H1 (cell line): ENCODE measurements around the gene ST14. TPM values are rescaled to one million over a fixed set of nuclear protein-coding genes. Genes with fewer than 3 reads are reported as not detected.

ENCODE experiments used
- CTCF ChIA-PET: fragments of 300-600 bp; sonication (Branson Sonifier 250); formaldehyde crosslinking; loops from one replicate; lab custom pipeline; 2021; ENCODE audit not compliant: partially characterized antibody; lab: Charles Lee
- POLR2A ChIA-PET: fragments of 300-600 bp; sonication (Branson Sonifier 250); formaldehyde crosslinking; loops from one replicate; lab custom pipeline; 2021; ENCODE audit warnings: inconsistent platforms; ENCODE audit not compliant: partially characterized antibody; lab: Charles Lee
- DNase-seq, 2 experiments: peaks; one replicate each; pipeline versions ENCODE4 v3.0.0 to v3.0.0-alpha.2; 2010 to 2022; ENCODE audit warnings: low spot score in 2 of 2, low read depth in 1 of 2, mixed read lengths in 1 of 2
- FAIRE-seq: peaks from 2 replicates; lab custom pipeline; 2011; peaks lifted over from hg19 to GRCh38; lab: Jason Lieb, UNC
- H2AFZ ChIP-seq: 2 replicates; pipeline ENCODE4 v1.8.1; 2012; ENCODE audit warnings: low read length, inconsistent platforms
- H2AK5ac ChIP-seq: 2 replicates; pipeline ENCODE4 v1.6.1; 2013; ENCODE audit warnings: low read depth, low read length
- H2BK120ac ChIP-seq: replicated peaks from 2 replicates; pipeline ENCODE3; 2013; ENCODE audit warnings: low read depth, low read length, inconsistent platforms
- H2BK12ac ChIP-seq: 2 replicates; pipeline ENCODE4 v1.6.1; 2013; ENCODE audit warnings: low read depth, low read length
- H2BK15ac ChIP-seq: 2 replicates; pipeline ENCODE4 v1.6.1; 2013; ENCODE audit warnings: low read length
- H2BK20ac ChIP-seq: 2 replicates; pipeline ENCODE4 v1.6.1; 2013; ENCODE audit warnings: low read length
- H2BK5ac ChIP-seq: 2 replicates; pipeline ENCODE4 v1.6.1; 2013; ENCODE audit warnings: low read depth, low read length
- H3K14ac ChIP-seq: 2 replicates; pipeline ENCODE4 v1.6.1; 2013; ENCODE audit warnings: inconsistent platforms; ENCODE audit not compliant: insufficient read length
- H3K18ac ChIP-seq: 2 replicates; pipeline ENCODE4 v1.6.1; 2013; ENCODE audit warnings: low read length; ENCODE audit errors: extremely low read depth
- H3K23ac ChIP-seq: 2 replicates; pipeline ENCODE4 v1.6.1; 2013; ENCODE audit warnings: inconsistent platforms; ENCODE audit not compliant: insufficient read length
- H3K23me2 ChIP-seq: 2 replicates; pipeline ENCODE4 v1.6.1; 2013; ENCODE audit warnings: low read depth, low read length
- H3K27ac ChIP-seq: 2 replicates; pipeline ENCODE4 v1.6.1; 2011; ENCODE audit warnings: low read depth, low read length, inconsistent platforms
- H3K27me3 ChIP-seq, 4 experiments: replicated peaks in 1 of 4; 1 replicate in 1 of 4; 2 replicates in 3 of 4; pipeline versions ENCODE4 v1.6.1 to v1.8.1; 2011 to 2013; ENCODE audit warnings: low read length in 3 of 4, mild to moderate bottlenecking in 3 of 4, inconsistent platforms in 2 of 4, mixed read lengths in 2 of 4, moderate library complexity in 1 of 4; ENCODE audit not compliant: control insufficient read depth in 3 of 4, insufficient read depth in 3 of 4; ENCODE audit errors: extremely low read depth in 1 of 4
- H3K36me3 ChIP-seq, 4 experiments: 2 replicates each; pipeline versions ENCODE4 v1.6.1 to v1.8.1; 2011 to 2013; ENCODE audit warnings: mild to moderate bottlenecking in 4 of 4, low read length in 3 of 4, moderate library complexity in 2 of 4, control low read depth in 1 of 4, inconsistent platforms in 1 of 4; ENCODE audit not compliant: insufficient read depth in 4 of 4, control insufficient read depth in 2 of 4
- H3K4ac ChIP-seq: replicated peaks from 2 replicates; pipeline ENCODE3; 2013; ENCODE audit warnings: low read length, low read depth, mixed read lengths, inconsistent platforms; ENCODE audit not compliant: insufficient read length
- H3K4me1 ChIP-seq, 4 experiments: replicated peaks in 1 of 4; 1 replicate in 1 of 4; 2 replicates in 3 of 4; pipeline versions ENCODE4 v1.6.1 to v1.8.1; 2011 to 2013; ENCODE audit warnings: low read length in 3 of 4, inconsistent platforms in 2 of 4, mixed read lengths in 1 of 4; ENCODE audit not compliant: insufficient read depth in 4 of 4, control insufficient read depth in 3 of 4
- H3K4me2 ChIP-seq, 2 experiments: 2 replicates each; pipeline versions ENCODE4 v1.6.1 to v1.8.1; 2011 to 2013; ENCODE audit warnings: low read depth in 2 of 2, low read length in 2 of 2, control low read depth in 1 of 2, inconsistent platforms in 1 of 2, mild to moderate bottlenecking in 1 of 2; ENCODE audit not compliant: insufficient read depth in 1 of 2
- H3K4me3 ChIP-seq, 4 experiments: fragments of 200-600, 300-600 bp in 1 of 4; sonication (generic), shearing (Covaris generic), sonication (Bioruptor Twin) in 1 of 4; 2 replicates each; pipeline versions ENCODE4 v1.5.1 to v1.8.1; 2011 to 2016; ENCODE audit warnings: low read length in 4 of 4, low read depth in 3 of 4, control low read depth in 2 of 4, inconsistent platforms in 2 of 4, mild to moderate bottlenecking in 2 of 4, mixed read lengths in 1 of 4, moderate library complexity in 1 of 4; ENCODE audit not compliant: insufficient read depth in 2 of 4; ENCODE audit errors: extremely low read depth in 1 of 4
- H3K56ac ChIP-seq: replicated peaks from 2 replicates; pipeline ENCODE3; 2013; ENCODE audit warnings: low read depth, mild to moderate bottlenecking, mixed read lengths, low read length, inconsistent platforms; ENCODE audit not compliant: insufficient read length
- H3K79me1 ChIP-seq: 2 replicates; pipeline ENCODE4 v1.6.1; 2013; ENCODE audit warnings: low read depth, low read length, control low read depth
- H3K79me2 ChIP-seq, 2 experiments: 2 replicates each; pipeline versions ENCODE4 v1.6.1 to v1.8.1; 2012 to 2013; ENCODE audit warnings: low read length in 2 of 2, mild to moderate bottlenecking in 2 of 2, inconsistent platforms in 1 of 2; ENCODE audit not compliant: insufficient read depth in 2 of 2, control insufficient read depth in 1 of 2
- H3K9ac ChIP-seq, 4 experiments: replicated peaks in 1 of 4; 1 replicate in 1 of 4; 2 replicates in 3 of 4; pipeline versions ENCODE4 v1.6.1 to v1.8.1; 2011 to 2013; ENCODE audit warnings: low read depth in 3 of 4, low read length in 3 of 4, control low read depth in 2 of 4, mild to moderate bottlenecking in 2 of 4, moderate library complexity in 2 of 4, inconsistent platforms in 1 of 4; ENCODE audit errors: extremely low read depth in 1 of 4
- H3K9me3 ChIP-seq, 2 experiments: 2 replicates each; pipeline versions ENCODE4 v1.6.1 to v1.8.1; 2012 to 2013; ENCODE audit warnings: mild to moderate bottlenecking in 2 of 2, moderate library complexity in 2 of 2, control low read depth in 1 of 2, inconsistent platforms in 1 of 2, low read depth in 1 of 2, low read length in 1 of 2, mixed read lengths in 1 of 2; ENCODE audit not compliant: insufficient read depth in 2 of 2
- H4K20me1 ChIP-seq, 2 experiments: replicated peaks in 1 of 2; 2 replicates each; pipeline versions ENCODE3 to v1.8.1; 2011 to 2013; ENCODE audit warnings: inconsistent platforms in 2 of 2, low read length in 2 of 2, mild to moderate bottlenecking in 1 of 2; ENCODE audit not compliant: insufficient read depth in 2 of 2, control insufficient read depth in 1 of 2
- H4K5ac ChIP-seq: 2 replicates; pipeline ENCODE4 v1.6.1; 2013; ENCODE audit warnings: low read length, low read depth, mixed read lengths, inconsistent platforms; ENCODE audit not compliant: insufficient read length
- H4K8ac ChIP-seq: 2 replicates; pipeline ENCODE4 v1.8.0; 2013; ENCODE audit warnings: mild to moderate bottlenecking, moderate library complexity, low read length, inconsistent platforms; ENCODE audit not compliant: insufficient read depth; ENCODE audit errors: extremely low read depth
- H4K91ac ChIP-seq: replicated peaks from 2 replicates; pipeline ENCODE3; 2013; ENCODE audit warnings: low read length, mixed read lengths, inconsistent platforms; ENCODE audit not compliant: insufficient read length
- EZH2 ChIP-seq: fragments of 200-600 bp; sonication (generic); IDR thresholded peaks from 2 replicates; pipeline ENCODE4 v1.7.1; 2012; ENCODE audit warnings: low read depth, mild to moderate bottlenecking, moderate library complexity, low read length, inconsistent platforms; ENCODE audit not compliant: severe bottlenecking
- WGBS, 2 experiments: shearing (Covaris generic) in 1 of 2; methylation state at CpG; one replicate each; pipeline versions ENCODE4 v1.1.6 to v1.1.7; 2013 to 2015; ENCODE audit warnings: low lambda C conversion rate in 2 of 2, mixed read lengths in 2 of 2, inconsistent platforms in 1 of 2, low coverage in 1 of 2, missing lambda C conversion rate in 1 of 2; ENCODE audit not compliant: insufficient replicate concordance in 2 of 2, insufficient coverage in 1 of 2, insufficient read length in 1 of 2; ENCODE audit errors: extremely low coverage in 1 of 2, missing lambda C conversion rate in 1 of 2; 5-methylcytosine and 5-hydroxymethylcytosine counted together
- polyA plus RNA-seq, 7 experiments: library from polyadenylated mRNA; depleted of rRNA in 3 of 7; stranded (reverse) in 5 of 7; unstranded in 2 of 7; fragments of >200 nt in 5 of 7; fragments of 200-250 nt in 2 of 7; gene quantifications; 1 replicate in 5 of 7; 2 replicates in 1 of 7; 4 replicates in 1 of 7; pipeline versions ENCODE4 v1.2.1 to v1.2.3, GENCODE V29; 2011 to 2013; ENCODE audit warnings: missing spikeins in 2 of 7, mixed read lengths in 2 of 7
- total RNA-seq: library from RNA; stranded (reverse); fragmentation: NEBNext Ultra II Directional; extraction: Animal tissue kit (Norgen Biotek cat#: 25700); gene quantifications from 2 replicates; pipeline ENCODE4 v1.2.1, GENCODE V29; 2021
- TF ChIP-seq, protein P1 (sequence below): IDR thresholded peaks from 2 replicates; pipeline ENCODE4 v1.6.1; 2011; ENCODE audit warnings: low read length, improper control_type of control experiment

ST14 gene
- total and polyA plus RNA-seq, 2 of the 8 experiments (the other 6 are each of a cell fraction or from before 2014, with no cell fraction given): 22.4 to 24.9 TPM

- peaks cover 5% of the 10 kb centered on the region; the same call in 1 of the 2 replicates for H3K23me2 ChIP-seq
- H4K91ac ChIP-seq: no peak overlapping the region
- POLR2A ChIA-PET: interaction anchor here (1.0 to 3.0 kb wide), 3 partner anchors 9 to 156 kb away, joined by 3 to 17 read pairs (median 13); partner anchors contain the start of gene PRDM10
- H3K79me1 ChIP-seq: no peaks in the 10 kb centered on the region; the same call in none of the 2 replicates
- peak in 1 of 2 experiments; percentile 58 for DNase-seq
- 80% methylated on average over 14 of the region's 14 CpGs; no CpG with 5 or more reads in 1 of the 2 experiments for WGBS, 2 experiments
- H2BK5ac ChIP-seq: no peak overlapping the region
- H4K5ac ChIP-seq: no peak overlapping the region
- TF ChIP-seq EZH2: peak; percentile 18
- TF ChIP-seq, protein P1, sequence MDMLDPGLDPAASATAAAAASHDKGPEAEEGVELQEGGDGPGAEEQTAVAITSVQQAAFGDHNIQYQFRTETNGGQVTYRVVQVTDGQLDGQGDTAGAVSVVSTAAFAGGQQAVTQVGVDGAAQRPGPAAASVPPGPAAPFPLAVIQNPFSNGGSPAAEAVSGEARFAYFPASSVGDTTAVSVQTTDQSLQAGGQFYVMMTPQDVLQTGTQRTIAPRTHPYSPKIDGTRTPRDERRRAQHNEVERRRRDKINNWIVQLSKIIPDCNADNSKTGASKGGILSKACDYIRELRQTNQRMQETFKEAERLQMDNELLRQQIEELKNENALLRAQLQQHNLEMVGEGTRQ: no peak
- H3K36me3 ChIP-seq: no peaks in the 10 kb centered on the region
- no peak overlapping the region for H4K8ac ChIP-seq
- H2AK5ac ChIP-seq: no peak overlapping the region
- peaks cover 0 to 25% (median 11%) of the 10 kb centered on the region in 4 experiments; a peak in 6 of 7 replicates for H3K4me1 ChIP-seq
- no peak overlapping the region for H2BK12ac ChIP-seq
- H3K18ac ChIP-seq: no peak overlapping the region
- no peak overlapping the region for H2AFZ ChIP-seq
- CTCF ChIA-PET: interaction anchor here (2.1 to 4.4 kb wide), 2 partner anchors 11 to 28 kb away, joined by 10 to 15 read pairs; no protein-coding TSS in a partner anchor
- no peak overlapping the region for H3K4ac ChIP-seq
- H2BK15ac ChIP-seq: no peak overlapping the region
- H2BK120ac ChIP-seq: no peak overlapping the region
- H3K14ac ChIP-seq: no peak overlapping the region
- no peak overlapping the region for H3K9ac ChIP-seq
- peak overlapping the region; percentile 84 to 86 for H3K4me2 ChIP-seq
- no peak for FAIRE-seq
- peaks cover 4 to 51% (median 43%) of the 10 kb centered on the region in 4 experiments for H3K27me3 ChIP-seq
- peak overlapping the region; percentile 24; the same call in 1 of the 2 replicates for H2BK20ac ChIP-seq
- H4K20me1 ChIP-seq: no peaks in the 10 kb centered on the region
- H3K23ac ChIP-seq: no peak overlapping the region
- no peaks in the 10 kb centered on the region for H3K79me2 ChIP-seq
- no peak overlapping the region for H3K56ac ChIP-seq
- no peaks in the 10 kb centered on the region for H3K9me3 ChIP-seq
- H3K4me3 ChIP-seq: peak overlapping the region; percentile 37 to 61 (median 44); a peak in 5 of 8 replicates
- H3K27ac ChIP-seq: no peak overlapping the region
Observed at GRCh38 chr11:130159139-130159538, 443 bp upstream of the ST14 start.
